Measurements from ENCODE around the gene ZSCAN22.

GRCh38 chr19:58318297-58318696 is 8.5 kb upstream of the ZSCAN22 start:
- TF ChIP-seq CTCF (IDR thresholded peaks at IDR 0.05; ENCODE audit: low read length) = no peak
- TF ChIP-seq EZH2 (IDR thresholded peaks at IDR 0.05; ENCODE audit: borderline replicate concordance, low read length) = no peak

All from OCI-LY1 (cell line).